HL-60 (cell line): ENCODE results near the gene EIPR1.

Source experiments
- CTCF ChIP-seq: IDR thresholded peaks from one replicate; pipeline ENCODE4 v1.5.1; 2011; ENCODE audit warnings: low read length, control low read depth, inconsistent platforms; ENCODE audit not compliant: insufficient read depth
- POLR2AphosphoS5 ChIP-seq: IDR thresholded peaks from 2 replicates; pipeline ENCODE4 v1.6.1; 2012; ENCODE audit warnings: low read depth

- TF ChIP-seq CTCF (no peak), POLR2AphosphoS5 (no peak)
Observed at GRCh38 chr2:3212061-3212362, 165.6 kb downstream of the EIPR1 start.
